ENCODE measurements around the gene RINL. TPM values are rescaled to one million over a fixed set of nuclear protein-coding genes. Genes with fewer than 3 reads are reported as not detected.

The RINL gene
- total and polyA plus RNA-seq, 12 donors = 1.6 to 14.5 (median 3.1) TPM

- Histone ChIP-seq H3K4me1 (peaks cover 17 to 53% (median 46%) of the 10 kb centered on the region in 9 donors), H3K36me3 (peaks cover 0 to 31% (median 23%) of the 10 kb centered on the region in 9 donors), H3K27ac (peak overlapping the region; percentile 94 to 100 (median 99)), H3K4me3 (peak overlapping the region; percentile 47 to 95 (median 86)), H3K9me3 (no peaks in the 10 kb centered on the region), H3K27me3 (no peaks in the 10 kb centered on the region)
- TF ChIP-seq CTCF (IDR thresholded peaks at IDR 0.05) = peak in 4 of 9 donors; percentile 10 to 36 (median 16)
- ATAC-seq = peak; percentile 74 to 93 (median 89)
- WGBS, 2 donors = 0% methylated on average over 26 of the region's 26 CpGs
- DNase-seq = peak in 1 of 2 donors; percentile 98
- intact Hi-C loops (cut with DNase I) = loop anchor here in 5 of 10 donors (1.0 to 5.0 kb wide), 4 partner anchors 19 to 49 kb away; partner anchors contain the start of genes NFKBIB (in 4 of the 5), SIRT2 (in 4 of the 5) and ECH1 (in 1 of the 5)
These were observed 27.6 kb downstream of the RINL start for GRCh38 chr19:38850436-38850975.

GRCh38 chr19:38849860-38850435 is 28.1 kb downstream of the RINL start, which contains the start of gene HNRNPL:
Gene HNRNPL, minus strand, starts transcription at chr19:38849986. Its CDS starts 20 bp downstream, at chr19:38849966.
- ATAC-seq (peak; percentile 72 to 86 (median 80)), DNase-seq (peak; percentile 99 to 100)
- H3K4me3 ChIP-seq = peak within 1 kb of the TSS; percentile 80 to 98 (median 90)
- TF ChIP-seq CTCF (IDR thresholded peaks at IDR 0.05) = peak in 8 of 9 donors; percentile 45 to 74 (median 64)
- no peaks in the 10 kb centered on the region for H3K9me3 ChIP-seq
- H3K27ac ChIP-seq = peak within 1 kb of the TSS; percentile 99 to 100 (median 100)
- H3K4me1 ChIP-seq = peaks cover 17 to 58% (median 46%) of the 10 kb centered on the region in 9 donors
- 0 to 1% methylated on average over 50 of the region's 50 CpGs for WGBS, 2 donors
- H3K36me3 ChIP-seq = peaks cover 0 to 36% (median 29%) of the 10 kb centered on the region in 9 donors
- no peaks in the 10 kb centered on the region for H3K27me3 ChIP-seq
- intact Hi-C loops (cut with DNase I) = loop anchor here in 7 of 10 donors (1.0 to 10.0 kb wide), 10 partner anchors 19 to 215 kb away; partner anchors contain the start of genes NFKBIB (in 5 of the 7), SIRT2 (in 5 of the 7), ECH1 (in 2 of the 7) and MRPS12 (in 1 of the 7)

GRCh38 chr19:38849147-38849859 is 28.8 kb downstream of the RINL start:
- DNase-seq (peak; percentile 97 to 98), ATAC-seq (peak; percentile 37 to 66 (median 60))
- WGBS, 2 donors = 0% methylated on average over 70 to 71 of the region's 76 CpGs
- intact Hi-C loops (cut with DNase I) = loop anchor here in 5 of 10 donors (1.0 to 10.0 kb wide), 7 partner anchors 19 to 215 kb away; partner anchors contain the start of genes ECH1 (in 1 of the 5), MRPS12 (in 1 of the 5), NFKBIB (in 1 of the 5) and SARS2 (in 1 of the 5)
- Histone ChIP-seq H3K27me3 (no peaks in the 10 kb centered on the region), H3K4me1 (peaks cover 17 to 63% (median 47%) of the 10 kb centered on the region in 9 donors), H3K4me3 (peak overlapping the region; percentile 69 to 98 (median 86)), H3K36me3 (peaks cover 0 to 43% (median 35%) of the 10 kb centered on the region in 9 donors), H3K27ac (peak overlapping the region; percentile 99 to 100 (median 100)), H3K9me3 (no peaks in the 10 kb centered on the region)
- TF ChIP-seq CTCF (IDR thresholded peaks at IDR 0.05) = no peak
